RWPE2 (cell line): ENCODE data around the gene CCDC70.

Experiments
- ATAC-seq: fragments of 200-7000 bp; cut with Tn5 transposase; 3 replicates; pipeline ENCODE4 v1.9.1; 2021; ENCODE audit warnings: low read depth
- DNase-seq: peaks from one replicate; pipeline ENCODE4 v3.0.0-alpha.2; 2020; ENCODE audit warnings: low spot score
- H3K27ac ChIP-seq: fragments of 450-650 bp; 2 replicates; pipeline ENCODE4 v1.5.1; 2017; ENCODE audit warnings: mild to moderate bottlenecking; ENCODE audit not compliant: poor library complexity, severe bottlenecking
- H3K27me3 ChIP-seq: fragments of 250-450 bp; sonication (Bioruptor Pico); 2 replicates; pipeline ENCODE4 v1.5.1; 2021; ENCODE audit warnings: mild to moderate bottlenecking, moderate library complexity; ENCODE audit not compliant: insufficient read depth, poor library complexity, severe bottlenecking
- H3K36me3 ChIP-seq: fragments of 250-450 bp; sonication (Bioruptor Pico); 2 replicates; pipeline ENCODE4 v1.5.1; 2020; ENCODE audit warnings: low read depth, mild to moderate bottlenecking, moderate library complexity
- H3K4me1 ChIP-seq: fragments of 250-450 bp; sonication (Bioruptor Pico); 2 replicates; pipeline ENCODE4 v1.5.1; 2021; ENCODE audit warnings: mild to moderate bottlenecking, moderate library complexity; ENCODE audit not compliant: insufficient read depth, poor library complexity, severe bottlenecking
- H3K4me3 ChIP-seq: fragments of 250-450 bp; sonication (Bioruptor Pico); 2 replicates; pipeline ENCODE4 v1.5.1; 2021; ENCODE audit warnings: mild to moderate bottlenecking, moderate library complexity; ENCODE audit not compliant: severe bottlenecking
- H3K9me3 ChIP-seq: fragments of 250-450 bp; sonication (Bioruptor Pico); 2 replicates; pipeline ENCODE4 v1.5.1; 2021; ENCODE audit warnings: mild to moderate bottlenecking, moderate library complexity; ENCODE audit not compliant: severe bottlenecking
- TF ChIP-seq, protein P1 (sequence below): fragments of 450-650 bp; IDR thresholded peaks from one replicate; pipeline ENCODE4 v1.5.1; 2017; ENCODE audit warnings: mild to moderate bottlenecking, moderate library complexity; ENCODE audit not compliant: poor library complexity, severe bottlenecking

The CCDC70 gene

DNA sequence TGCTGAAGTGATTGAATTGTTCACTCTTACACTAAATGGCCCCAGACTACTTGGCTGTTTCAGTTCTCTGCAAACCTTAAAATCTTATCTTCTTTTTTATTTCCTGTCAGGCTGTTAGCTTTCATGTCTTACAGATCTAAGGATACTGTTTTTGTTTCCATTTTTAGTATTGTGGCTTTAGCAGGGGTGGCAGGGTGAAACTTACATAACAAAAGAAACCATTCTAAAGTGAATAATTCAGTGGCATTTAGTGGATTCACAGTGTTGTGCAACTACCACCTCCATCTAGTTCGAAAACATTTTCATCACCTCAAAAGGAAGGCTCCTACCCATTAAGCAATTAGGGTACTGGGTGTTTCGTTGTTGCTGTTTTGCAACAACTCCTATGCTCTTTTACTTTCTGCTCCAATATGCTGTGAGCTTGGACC lies 36.6 kb upstream of the CCDC70 start:
- H3K27ac ChIP-seq: no peak overlapping the region
- DNase-seq (no peak), ATAC-seq (no peak)
- H3K9me3 ChIP-seq: no peaks in the 10 kb centered on the region
- TF ChIP-seq, protein P1, sequence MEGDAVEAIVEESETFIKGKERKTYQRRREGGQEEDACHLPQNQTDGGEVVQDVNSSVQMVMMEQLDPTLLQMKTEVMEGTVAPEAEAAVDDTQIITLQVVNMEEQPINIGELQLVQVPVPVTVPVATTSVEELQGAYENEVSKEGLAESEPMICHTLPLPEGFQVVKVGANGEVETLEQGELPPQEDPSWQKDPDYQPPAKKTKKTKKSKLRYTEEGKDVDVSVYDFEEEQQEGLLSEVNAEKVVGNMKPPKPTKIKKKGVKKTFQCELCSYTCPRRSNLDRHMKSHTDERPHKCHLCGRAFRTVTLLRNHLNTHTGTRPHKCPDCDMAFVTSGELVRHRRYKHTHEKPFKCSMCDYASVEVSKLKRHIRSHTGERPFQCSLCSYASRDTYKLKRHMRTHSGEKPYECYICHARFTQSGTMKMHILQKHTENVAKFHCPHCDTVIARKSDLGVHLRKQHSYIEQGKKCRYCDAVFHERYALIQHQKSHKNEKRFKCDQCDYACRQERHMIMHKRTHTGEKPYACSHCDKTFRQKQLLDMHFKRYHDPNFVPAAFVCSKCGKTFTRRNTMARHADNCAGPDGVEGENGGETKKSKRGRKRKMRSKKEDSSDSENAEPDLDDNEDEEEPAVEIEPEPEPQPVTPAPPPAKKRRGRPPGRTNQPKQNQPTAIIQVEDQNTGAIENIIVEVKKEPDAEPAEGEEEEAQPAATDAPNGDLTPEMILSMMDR: no peak
- H3K36me3 ChIP-seq: no peaks in the 10 kb centered on the region
- H3K4me3 ChIP-seq: no peak overlapping the region
- H3K4me1 ChIP-seq: peaks cover 3% of the 10 kb centered on the region
- no peaks in the 10 kb centered on the region for H3K27me3 ChIP-seq

DNA sequence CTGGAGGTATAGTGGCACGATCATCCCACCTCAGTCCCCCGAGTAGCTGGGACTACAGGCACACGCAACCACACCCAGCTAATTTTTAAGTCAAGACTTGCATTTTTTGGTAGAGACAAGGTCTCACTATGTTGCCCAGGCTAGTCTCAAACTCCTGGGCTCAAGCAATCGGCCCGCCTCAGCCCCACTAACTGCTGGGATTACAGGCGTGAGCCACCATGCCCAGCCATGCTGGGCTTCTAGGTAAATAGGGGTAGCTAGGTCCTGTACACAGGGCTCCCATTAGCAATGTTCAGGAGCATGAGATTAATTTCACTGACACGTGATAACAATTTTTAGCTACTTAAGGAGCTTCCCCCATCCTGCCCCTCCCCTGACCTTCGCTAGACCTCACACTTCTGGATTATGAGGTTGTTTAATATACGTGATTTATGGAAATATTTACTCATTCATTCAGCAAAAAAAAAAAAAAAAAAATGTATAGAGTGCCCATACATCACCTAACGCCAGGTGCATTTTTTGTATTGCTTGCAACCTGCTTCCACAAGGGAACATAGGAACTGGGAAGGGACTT lies 36.0 kb upstream of the CCDC70 start:
- H3K27me3 ChIP-seq: no peaks in the 10 kb centered on the region
- no peak overlapping the region for H3K4me3 ChIP-seq
- H3K27ac ChIP-seq: no peak overlapping the region

DNA sequence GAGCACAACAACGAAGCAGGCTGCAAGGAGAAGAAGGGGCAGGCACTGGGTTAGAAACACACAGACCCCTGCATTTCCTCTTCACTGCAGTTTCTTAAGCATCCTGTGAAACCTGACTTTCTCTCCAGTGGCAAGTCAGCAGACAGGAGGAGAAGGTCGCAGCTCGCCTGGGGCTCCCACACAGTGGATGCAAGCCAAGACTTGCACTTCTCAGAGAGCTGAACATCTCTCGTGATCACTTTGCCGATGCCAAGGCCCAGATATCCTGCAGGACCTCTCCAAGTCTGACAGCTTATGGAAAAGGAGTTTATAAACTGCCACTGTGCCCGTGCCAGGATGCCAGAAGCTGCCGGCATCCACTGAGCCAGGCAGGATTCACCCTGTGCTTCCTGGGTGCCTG lies 35.2 kb upstream of the CCDC70 start:
- Histone ChIP-seq H3K27me3 (no peaks in the 10 kb centered on the region), H3K36me3 (no peaks in the 10 kb centered on the region), H3K4me3 (no peak overlapping the region), H3K27ac (no peak overlapping the region), H3K9me3 (no peaks in the 10 kb centered on the region), H3K4me1 (peaks cover 3% of the 10 kb centered on the region)
- TF ChIP-seq, protein P1: no peak
- DNase-seq (no peak), ATAC-seq (peak; percentile 50; the same call in 1 of the 3 replicates)

More for the DNA sequence above, 36.0 kb upstream of the CCDC70 start:
- TF ChIP-seq, protein P1: no peak
- no peaks in the 10 kb centered on the region for H3K9me3 ChIP-seq
- peaks cover 3% of the 10 kb centered on the region for H3K4me1 ChIP-seq
- no peaks in the 10 kb centered on the region for H3K36me3 ChIP-seq
- DNase-seq (no peak), ATAC-seq (no peak)

DNA sequence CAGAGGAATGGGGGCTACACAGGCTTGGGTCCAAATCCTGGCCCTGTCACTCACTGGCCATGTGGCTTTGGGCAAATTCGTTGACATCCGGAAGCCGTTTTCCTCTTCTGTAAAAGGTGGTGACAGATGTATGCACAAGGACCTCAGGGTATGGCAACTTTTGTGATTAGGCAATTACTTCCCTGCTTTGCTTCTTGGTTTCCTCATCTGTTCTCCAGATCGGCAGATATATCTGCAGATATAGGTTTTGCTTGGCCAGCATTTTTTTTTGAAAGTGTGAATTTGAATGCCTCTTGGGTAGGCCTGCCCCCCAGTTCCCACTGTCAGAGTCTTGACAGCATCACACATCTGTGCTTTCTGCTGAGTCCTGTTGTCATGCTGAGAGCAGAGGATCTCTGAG lies 34.5 kb upstream of the CCDC70 start:
- no peaks in the 10 kb centered on the region for H3K9me3 ChIP-seq
- no peak overlapping the region for H3K27ac ChIP-seq
- no peak for DNase-seq
- H3K27me3 ChIP-seq: no peaks in the 10 kb centered on the region
- H3K4me3 ChIP-seq: no peak overlapping the region
- H3K36me3 ChIP-seq: no peaks in the 10 kb centered on the region
- no peak for ATAC-seq
- TF ChIP-seq, protein P1: no peak
- H3K4me1 ChIP-seq: peaks cover 3% of the 10 kb centered on the region

DNA sequence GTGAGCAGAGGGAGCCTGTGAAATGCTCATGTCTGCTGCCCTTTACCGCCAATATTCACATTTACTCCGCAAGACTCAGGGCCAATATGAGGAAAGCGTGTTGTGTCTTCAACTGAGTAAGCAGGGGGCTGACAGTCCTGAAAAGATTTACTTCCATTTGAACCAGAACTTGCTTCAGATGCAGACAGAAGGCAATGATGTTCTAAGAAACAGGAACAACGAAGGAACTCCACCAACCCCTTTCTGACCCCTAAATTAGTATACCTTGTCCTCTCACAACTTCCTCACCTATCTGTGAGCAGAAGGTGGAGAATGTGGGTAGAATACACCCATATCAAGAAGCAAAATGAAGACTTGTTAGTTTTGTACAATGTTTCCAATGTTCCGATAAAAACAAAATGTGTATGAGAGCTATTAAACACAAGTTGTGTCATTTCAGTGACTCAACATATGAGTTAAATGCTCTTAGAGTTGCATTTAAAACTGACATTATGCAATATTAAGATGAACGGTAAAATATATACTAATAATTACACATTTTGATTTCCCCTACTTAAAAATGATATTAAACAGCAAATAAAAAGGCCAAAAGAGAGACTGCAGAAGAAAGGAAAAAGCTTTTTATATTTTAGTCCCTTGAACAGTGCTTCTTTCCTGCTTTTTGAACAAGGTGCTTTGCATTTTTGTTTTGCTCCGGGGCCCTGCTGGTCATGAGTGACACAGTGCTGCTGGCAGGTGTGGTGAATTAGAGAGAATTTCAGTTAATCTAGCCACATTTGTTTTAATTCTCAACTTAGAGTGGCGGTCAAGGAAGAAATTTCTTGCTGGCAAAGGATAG lies 32.8 kb upstream of the CCDC70 start:
- ATAC-seq: no peak

More for the DNA sequence above, 32.8 kb upstream of the CCDC70 start:
- H3K27ac ChIP-seq: no peak overlapping the region
- H3K4me3 ChIP-seq: no peak overlapping the region
- TF ChIP-seq, protein P1: no peak
- no peaks in the 10 kb centered on the region for H3K36me3 ChIP-seq
- H3K9me3 ChIP-seq: no peaks in the 10 kb centered on the region
- DNase-seq: no peak
- H3K27me3 ChIP-seq: no peaks in the 10 kb centered on the region
- H3K4me1 ChIP-seq: peaks cover 3% of the 10 kb centered on the region
